Neural cell (in vitro differentiated cells): ENCODE measurements around the gene SETD9. TPM values are rescaled to one million over a fixed set of nuclear protein-coding genes. Genes with fewer than 3 reads are reported as not detected.

ENCODE experiments used
- H2AFZ ChIP-seq: fragments of 200-600, 300-800 bp; sonication (generic), shearing (Covaris generic); 2 replicates; pipeline ENCODE4 v1.6.0; 2014; ENCODE audit warnings: low read depth, mild to moderate bottlenecking, antibody characterized with exemption, low read length, moderate library complexity
- H3F3A ChIP-seq: fragments of 200-600 bp; shearing (Covaris generic); 2 replicates; pipeline ENCODE4 v1.6.1; 2016; ENCODE audit warnings: mild to moderate bottlenecking, moderate library complexity, mixed read lengths, antibody characterized with exemption, low read length; ENCODE audit not compliant: insufficient read depth, poor library complexity, severe bottlenecking
- H3K27ac ChIP-seq: fragments of 200-600, 300-800 bp; sonication (generic), shearing (Covaris generic); 2 replicates; pipeline ENCODE4 v1.5.1; 2014; ENCODE audit warnings: mild to moderate bottlenecking, low read length, moderate library complexity
- H3K27me3 ChIP-seq: fragments of 300-800, 200-600 bp; sonication (generic), shearing (Covaris generic); 2 replicates; pipeline ENCODE4 v1.6.0; 2014; ENCODE audit warnings: mild to moderate bottlenecking, low read depth, low read length, moderate library complexity; ENCODE audit not compliant: insufficient read depth
- H3K36me3 ChIP-seq: fragments of 300-800, 200-600 bp; sonication (generic), shearing (Covaris generic); 2 replicates; pipeline ENCODE4 v1.5.1; 2014; ENCODE audit warnings: mild to moderate bottlenecking, antibody characterized with exemption, low read length, moderate library complexity; ENCODE audit not compliant: insufficient read depth
- H3K4me2 ChIP-seq: fragments of 300-800, 200-600 bp; sonication (generic), shearing (Covaris generic); 2 replicates; pipeline ENCODE4 v1.6.0; 2014; ENCODE audit warnings: mild to moderate bottlenecking, low read length
- H3K4me3 ChIP-seq: fragments of 300-800, 200-600 bp; sonication (generic), shearing (Covaris generic); 2 replicates; pipeline ENCODE4 v1.5.1; 2014; ENCODE audit warnings: mild to moderate bottlenecking, low read length, moderate library complexity
- H3K79me2 ChIP-seq: fragments of 200-600 bp; shearing (Covaris generic); replicated peaks from 2 replicates; pipeline ENCODE4 v1.6.0; 2014; ENCODE audit warnings: mild to moderate bottlenecking, low read length, moderate library complexity; ENCODE audit not compliant: insufficient read depth
- H3K9ac ChIP-seq: fragments of 300-800, 200-600 bp; sonication (generic), shearing (Covaris generic); 2 replicates; pipeline ENCODE4 v1.6.1; 2016; ENCODE audit warnings: mild to moderate bottlenecking, low read length, mixed read lengths
- H3K9me2 ChIP-seq: fragments of 200-600 bp; shearing (Covaris generic); 2 replicates; pipeline ENCODE4 v1.6.1; 2016; ENCODE audit warnings: mild to moderate bottlenecking, low read length, mixed read lengths; ENCODE audit not compliant: insufficient read depth
- H3K9me3 ChIP-seq: fragments of 200-600, 300-800 bp; sonication (generic), shearing (Covaris generic); 2 replicates; pipeline ENCODE4 v1.6.1; 2016; ENCODE audit warnings: mild to moderate bottlenecking, mixed run types, low read length, moderate library complexity, mixed read lengths
- H4K20me1 ChIP-seq: fragments of 200-600 bp; shearing (Covaris generic); 2 replicates; pipeline ENCODE4 v1.6.1; 2016; ENCODE audit warnings: mild to moderate bottlenecking, mixed run types; ENCODE audit not compliant: insufficient read depth
- CTCF ChIP-seq: fragments of 450-650 bp; IDR thresholded peaks from 2 replicates; pipeline ENCODE4 v1.5.1; 2014; ENCODE audit warnings: antibody characterized with exemption, mild to moderate bottlenecking, moderate library complexity; ENCODE audit not compliant: poor library complexity, severe bottlenecking
- EP300 ChIP-seq: fragments of 450-650 bp; conservative IDR thresholded peaks from 2 replicates; pipeline ENCODE4 v1.6.1; 2014; ENCODE audit warnings: antibody characterized with exemption, mild to moderate bottlenecking, moderate library complexity; ENCODE audit not compliant: poor library complexity, severe bottlenecking
- EZH2 ChIP-seq: fragments of 200-600, 300-800 bp; shearing (Covaris generic), sonication (generic); IDR thresholded peaks from 2 replicates; pipeline ENCODE4 v1.6.1; 2014; ENCODE audit warnings: antibody characterized with exemption, low read length, borderline replicate concordance, mild to moderate bottlenecking; ENCODE audit not compliant: insufficient read depth, poor library complexity, severe bottlenecking
- MXI1 ChIP-seq: fragments of 450-650 bp; conservative IDR thresholded peaks from 2 replicates; pipeline ENCODE4 v1.6.1; 2014; ENCODE audit warnings: antibody characterized with exemption, mild to moderate bottlenecking; ENCODE audit not compliant: poor library complexity, severe bottlenecking
- POLR2AphosphoS5 ChIP-seq: IDR thresholded peaks from 2 replicates; pipeline ENCODE4 v1.6.1; 2012
- RAD21 ChIP-seq: fragments of 450-650 bp; conservative IDR thresholded peaks from 2 replicates; pipeline ENCODE4 v1.6.1; 2014; ENCODE audit warnings: antibody characterized with exemption, mild to moderate bottlenecking, moderate library complexity
- REST ChIP-seq: IDR thresholded peaks from 2 replicates; pipeline ENCODE4 v1.6.1; 2012; ENCODE audit warnings: borderline replicate concordance
- SMC3 ChIP-seq: fragments of 450-650 bp; conservative IDR thresholded peaks from 2 replicates; pipeline ENCODE4 v1.6.1; 2014; ENCODE audit warnings: antibody characterized with exemption, mild to moderate bottlenecking, moderate library complexity; ENCODE audit not compliant: poor library complexity
- TAF1 ChIP-seq: IDR thresholded peaks from 2 replicates; pipeline ENCODE4 v1.6.1; 2012; ENCODE audit warnings: low read depth
- polyA plus RNA-seq: library from polyadenylated mRNA; depleted of rRNA; stranded (reverse); fragments of >200 nt; gene quantifications from 2 replicates; pipeline ENCODE4 v1.2.3, GENCODE V29; 2014

SETD9 gene
- polyA plus RNA-seq, 1 donor from 2014 or later, result 11.4 TPM

- Histone ChIP-seq H3K9me2 (no peaks in the 10 kb centered on the region), H3K27me3 (no peaks in the 10 kb centered on the region), H3K27ac (no peak overlapping the region), H4K20me1 (no peaks in the 10 kb centered on the region), H3K4me3 (no peak overlapping the region), H3F3A (no peaks in the 10 kb centered on the region), H3K9me3 (no peaks in the 10 kb centered on the region), H3K79me2 (no peaks in the 10 kb centered on the region), H3K4me2 (no peak overlapping the region), H3K9ac (no peak overlapping the region), H3K36me3 (no peaks in the 10 kb centered on the region), H2AFZ (no peak overlapping the region)
- TF ChIP-seq SMC3 (no peak), EP300 (no peak), TAF1 (no peak), CTCF (no peak), POLR2AphosphoS5 (no peak), RAD21 (no peak), REST (no peak), MXI1 (no peak), EZH2 (no peak)
Measured at GRCh38 chr5:56914678-56915077, 5.3 kb downstream of the SETD9 start.

- Histone ChIP-seq H2AFZ (no peak overlapping the region), H3K27ac (no peak overlapping the region)
- TF ChIP-seq CTCF (no peak), REST (no peak), RAD21 (no peak), TAF1 (no peak), POLR2AphosphoS5 (no peak), MXI1 (no peak), SMC3 (no peak), EZH2 (no peak), EP300 (no peak)
Measured at GRCh38 chr5:56917534-56917933, 8.1 kb downstream of the SETD9 start.

More at GRCh38 chr5:56917534-56917933, 8.1 kb downstream of the SETD9 start:
- Histone ChIP-seq H3K4me3 (no peak overlapping the region), H3K27me3 (no peaks in the 10 kb centered on the region), H3K9me3 (no peaks in the 10 kb centered on the region), H4K20me1 (no peaks in the 10 kb centered on the region), H3K4me2 (no peak overlapping the region), H3K9ac (no peak overlapping the region), H3K36me3 (no peaks in the 10 kb centered on the region), H3F3A (no peaks in the 10 kb centered on the region), H3K9me2 (no peaks in the 10 kb centered on the region), H3K79me2 (no peaks in the 10 kb centered on the region)
